Activated T-helper 1 cell treated with Interleukin-2 at 50 U/mL for 16 hours (primary cell): Measurements from ENCODE around the gene CLINT1.
"Not testable (repeated sequence)": the region's sequence is repeated elsewhere in the genome, so short reads cannot be mapped to it uniquely, and the experiment has no call there.

Experiments used
- DNase-seq: peaks from one replicate; pipeline ENCODE4 v3.0.0-alpha.2; 2020; ENCODE audit warnings: low read depth

The CLINT1 gene

GRCh38 chr5:157858527-157859226 lies at the start of gene CLINT1:
Gene CLINT1, minus strand, starts transcription at chr5:157859145. Its CDS starts 175 bp downstream, at chr5:157858970.
- DNase-seq: peak; percentile 79

GRCh38 chr5:157908459-157908858 lies 49.5 kb upstream of the CLINT1 start:
- no peak for DNase-seq

- DNase-seq: no peak
Measured at GRCh38 chr5:157907479-157907878, 48.5 kb upstream of the CLINT1 start.

- no peak for DNase-seq
Measured at GRCh38 chr5:157903117-157903450, 44.1 kb upstream of the CLINT1 start.

GRCh38 chr5:157902449-157903116 lies 43.6 kb upstream of the CLINT1 start:
- no peak for DNase-seq

GRCh38 chr5:157900644-157901043 lies 41.7 kb upstream of the CLINT1 start:
- no peak for DNase-seq

- no peak for DNase-seq
Measured at GRCh38 chr5:157893611-157894010, 34.7 kb upstream of the CLINT1 start.

- no peak for DNase-seq
Measured at GRCh38 chr5:157892974-157893373, 34.0 kb upstream of the CLINT1 start.

- no peak for DNase-seq
Measured at GRCh38 chr5:157890836-157891597, 32.1 kb upstream of the CLINT1 start.

- no peak for DNase-seq
Measured at GRCh38 chr5:157888814-157889532, 30.0 kb upstream of the CLINT1 start.

GRCh38 chr5:157886796-157887380 lies 27.9 kb upstream of the CLINT1 start:
- DNase-seq: no peak

- not testable (repeated sequence) for DNase-seq
Measured at GRCh38 chr5:157885051-157885450, 26.1 kb upstream of the CLINT1 start.

- DNase-seq: not testable (repeated sequence)
Measured at GRCh38 chr5:157881498-157881897, 22.6 kb upstream of the CLINT1 start.

GRCh38 chr5:157877821-157878220 lies 18.9 kb upstream of the CLINT1 start:
- DNase-seq: no peak

GRCh38 chr5:157874861-157875260 lies 15.9 kb upstream of the CLINT1 start:
- no peak for DNase-seq

- no peak for DNase-seq
Measured at GRCh38 chr5:157870837-157871834, 12.2 kb upstream of the CLINT1 start.

- no peak for DNase-seq
Measured at GRCh38 chr5:157867751-157868387, 8.9 kb upstream of the CLINT1 start.

GRCh38 chr5:157866536-157866935 lies 7.6 kb upstream of the CLINT1 start:
- DNase-seq: no peak

GRCh38 chr5:157865781-157866180 lies 6.8 kb upstream of the CLINT1 start:
- DNase-seq: no peak

- no peak for DNase-seq
Measured at GRCh38 chr5:157864067-157864466, 5.1 kb upstream of the CLINT1 start.
